K562 (cell line): ENCODE results near the gene MOB3C. TPM values are rescaled to one million over a fixed set of nuclear protein-coding genes. Genes with fewer than 3 reads are reported as not detected.

Source experiments
- HDAC8 ChIP-seq: fragments of 450-650 bp; IDR thresholded peaks from 2 replicates; pipeline ENCODE4 v1.6.1; 2016; ENCODE audit warnings: mild to moderate bottlenecking, missing genetic modification characterization, moderate library complexity, missing compliant biosample characterization
- KHSRP ChIP-seq: fragments of 450-650 bp; IDR thresholded peaks from 2 replicates; pipeline ENCODE4 v1.6.1; 2017
- MAFF ChIP-seq: IDR thresholded peaks from 2 replicates; pipeline ENCODE4 v1.6.1; 2012; ENCODE audit warnings: low read length, improper control_type of control experiment
- NEUROD1 ChIP-seq: fragments of 150-350 bp; IDR thresholded peaks from 2 replicates; pipeline ENCODE4 v1.6.1; 2014; ENCODE audit warnings: borderline replicate concordance, low read length, low read depth; ENCODE audit not compliant: partially characterized antibody
- NFATC3 ChIP-seq: fragments of 450-650 bp; IDR thresholded peaks from 2 replicates; pipeline ENCODE4 v1.6.1; 2017; ENCODE audit warnings: mild to moderate bottlenecking
- POLR2AphosphoS5 ChIP-seq: IDR thresholded peaks from 2 replicates; pipeline ENCODE4 v1.6.1; 2011; ENCODE audit warnings: mild to moderate bottlenecking, low read depth, low read length, moderate library complexity; ENCODE audit not compliant: control insufficient read depth, insufficient read depth
- RUNX1 ChIP-seq: sonication (generic); IDR thresholded peaks from 2 replicates; pipeline ENCODE4 v1.6.1; 2016; ENCODE audit warnings: antibody characterized with exemption, low read depth
- SIX5 ChIP-seq, 2 experiments: IDR thresholded peaks; 2 replicates each; pipeline ENCODE4 v1.6.1; 2011; ENCODE audit warnings: low read length in 2 of 2, borderline replicate concordance in 1 of 2, low read depth in 1 of 2, mild to moderate bottlenecking in 1 of 2, moderate library complexity in 1 of 2; ENCODE audit not compliant: insufficient read depth in 1 of 2
- TCF7 ChIP-seq: sonication (generic); IDR thresholded peaks from 2 replicates; pipeline ENCODE4 v1.6.1; 2016; ENCODE audit warnings: antibody characterized with exemption, borderline replicate concordance
- XRCC5 ChIP-seq: fragments of 200-400 bp; formaldehyde crosslinking; IDR thresholded peaks from 2 replicates; pipeline ENCODE4 v1.6.1; 2017; ENCODE audit warnings: low read depth, mild to moderate bottlenecking, low read length
- ZNF668 ChIP-seq: fragments of 250-450 bp; sonication (Bioruptor Pico); IDR thresholded peaks from 2 replicates; pipeline ENCODE4 v1.8.0; 2022; ENCODE audit warnings: mild to moderate bottlenecking, inconsistent platforms
- ZNF766 ChIP-seq: fragments of 200-800 bp; sonication (Bioruptor generic); conservative IDR thresholded peaks from 2 replicates; pipeline ENCODE4 v1.6.1; 2016; ENCODE audit warnings: missing genetic modification characterization, missing compliant biosample characterization
- polyA plus RNA-seq, 8 experiments: library from polyadenylated mRNA; depleted of rRNA in 4 of 8; stranded (reverse) in 5 of 8; unstranded in 3 of 8; fragments of >200 nt; fragmentation: Nextera tagmentation in 2 of 8; fragmentation: Illumina TruSeq in 1 of 8; extraction: Ambion mirVana in 2 of 8; extraction: Trizol in 1 of 8; gene quantifications; 2 replicates each; pipeline versions ENCODE4 v1.2.1 to v1.2.3, GENCODE V29; 2011 to 2014; ENCODE audit warnings: inconsistent platforms in 1 of 8, missing spikeins in 1 of 8
- total RNA-seq, 7 experiments: library from RNA; depleted of rRNA in 6 of 7; stranded (reverse); fragments of >200 nt in 6 of 7; fragmentation: Illumina TruSeq in 2 of 7; extraction: Trizol in 2 of 7; gene quantifications; 2 replicates each; pipeline versions ENCODE4 v1.2.1 to v1.2.3, GENCODE V29; 2011 to 2021; ENCODE audit warnings: low replicate concordance in 1 of 7
- TF ChIP-seq, protein P1 (sequence below): sonication (generic); formaldehyde crosslinking; IDR thresholded peaks from 2 replicates; pipeline ENCODE4 v1.8.0; 2022; ENCODE audit warnings: mild to moderate bottlenecking, low read depth, missing genetic modification reagents
- TF ChIP-seq, protein P2 (sequence below): sonication (generic); formaldehyde crosslinking; IDR thresholded peaks from 2 replicates; pipeline ENCODE4 v1.8.0; 2022; ENCODE audit warnings: mild to moderate bottlenecking, missing genetic modification reagents
- TF ChIP-seq, protein P3 (sequence below): fragments of 450-650 bp; IDR thresholded peaks from 2 replicates; pipeline ENCODE4 v1.6.1; 2016; ENCODE audit warnings: borderline replicate concordance
- TF ChIP-seq, protein P4 (sequence below): sonication (generic); formaldehyde crosslinking; IDR thresholded peaks from 2 replicates; pipeline ENCODE4 v1.8.0; 2022; ENCODE audit warnings: mild to moderate bottlenecking, missing genetic modification reagents

Gene MOB3C
- total and polyA plus RNA-seq, 9 of the 15 experiments (the other 6 are each of a cell fraction or from before 2014, with no cell fraction given) = 1.0 to 7.5 (median 3.7) TPM

DNA sequence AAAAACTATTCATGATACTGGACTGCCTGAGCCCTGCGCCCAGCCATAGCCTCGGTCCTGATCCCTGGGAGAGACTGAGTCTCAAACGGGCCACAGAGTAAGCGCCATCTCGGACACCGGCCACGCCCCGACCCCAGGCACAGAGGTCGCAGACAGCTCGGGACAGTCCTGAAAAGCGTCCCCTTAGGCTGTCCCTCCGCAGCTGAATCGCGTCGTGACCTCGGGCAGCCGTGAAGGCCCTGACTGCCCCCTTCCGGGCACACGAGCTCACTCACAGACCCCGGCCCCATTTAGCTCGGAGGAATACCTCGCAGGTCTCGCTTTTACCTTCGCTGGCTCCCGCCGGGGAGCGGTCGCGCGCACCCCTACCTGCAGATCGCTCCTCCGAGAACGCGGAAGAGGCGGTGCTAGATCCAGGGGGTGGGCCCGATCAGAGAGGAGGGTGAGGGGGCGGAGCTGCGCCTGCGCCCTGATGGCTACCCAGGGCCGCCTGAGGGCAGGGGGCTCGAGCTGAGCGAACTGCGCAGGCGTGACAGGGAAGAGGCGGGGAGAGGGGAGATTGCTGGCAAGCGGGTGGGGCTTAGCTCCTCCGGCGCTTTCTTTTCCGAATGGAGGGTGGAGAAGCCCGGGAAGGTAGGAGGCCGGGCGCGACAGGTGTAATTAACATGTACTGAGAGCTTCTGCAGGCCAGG, 12.6 kb downstream of the MOB3C start, which contains the start of gene MKNK1 (continued):
- TF ChIP-seq, protein P1, sequence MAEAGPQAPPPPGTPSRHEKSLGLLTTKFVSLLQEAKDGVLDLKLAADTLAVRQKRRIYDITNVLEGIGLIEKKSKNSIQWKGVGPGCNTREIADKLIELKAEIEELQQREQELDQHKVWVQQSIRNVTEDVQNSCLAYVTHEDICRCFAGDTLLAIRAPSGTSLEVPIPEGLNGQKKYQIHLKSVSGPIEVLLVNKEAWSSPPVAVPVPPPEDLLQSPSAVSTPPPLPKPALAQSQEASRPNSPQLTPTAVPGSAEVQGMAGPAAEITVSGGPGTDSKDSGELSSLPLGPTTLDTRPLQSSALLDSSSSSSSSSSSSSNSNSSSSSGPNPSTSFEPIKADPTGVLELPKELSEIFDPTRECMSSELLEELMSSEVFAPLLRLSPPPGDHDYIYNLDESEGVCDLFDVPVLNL (CRISPR knock-in tag) = no peak; the same call in 1 of the 2 replicates
- no peak for TF ChIP-seq SIX5 (IDR thresholded peaks at IDR 0.05; ENCODE audit: borderline replicate concordance in 1 of 2, insufficient read depth in 1 of 2, low read depth in 1 of 2, low read length in 2 of 2)
- peak; percentile 91 for TF ChIP-seq POLR2AphosphoS5
- no peak for TF ChIP-seq TCF7
- no peak for TF ChIP-seq ZNF668 (CRISPR knock-in tag)
- TF ChIP-seq, protein P2, sequence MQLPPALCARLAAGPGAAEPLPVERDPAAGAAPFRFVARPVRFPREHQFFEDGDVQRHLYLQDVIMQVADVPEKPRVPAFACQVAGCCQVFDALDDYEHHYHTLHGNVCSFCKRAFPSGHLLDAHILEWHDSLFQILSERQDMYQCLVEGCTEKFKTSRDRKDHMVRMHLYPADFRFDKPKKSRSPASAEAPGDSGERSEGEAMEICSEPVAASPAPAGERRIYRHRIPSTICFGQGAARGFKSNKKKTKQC = 0 out of 2 replicates have a peak, but pooled peaks have one; percentile 37
- TF ChIP-seq, protein P3, sequence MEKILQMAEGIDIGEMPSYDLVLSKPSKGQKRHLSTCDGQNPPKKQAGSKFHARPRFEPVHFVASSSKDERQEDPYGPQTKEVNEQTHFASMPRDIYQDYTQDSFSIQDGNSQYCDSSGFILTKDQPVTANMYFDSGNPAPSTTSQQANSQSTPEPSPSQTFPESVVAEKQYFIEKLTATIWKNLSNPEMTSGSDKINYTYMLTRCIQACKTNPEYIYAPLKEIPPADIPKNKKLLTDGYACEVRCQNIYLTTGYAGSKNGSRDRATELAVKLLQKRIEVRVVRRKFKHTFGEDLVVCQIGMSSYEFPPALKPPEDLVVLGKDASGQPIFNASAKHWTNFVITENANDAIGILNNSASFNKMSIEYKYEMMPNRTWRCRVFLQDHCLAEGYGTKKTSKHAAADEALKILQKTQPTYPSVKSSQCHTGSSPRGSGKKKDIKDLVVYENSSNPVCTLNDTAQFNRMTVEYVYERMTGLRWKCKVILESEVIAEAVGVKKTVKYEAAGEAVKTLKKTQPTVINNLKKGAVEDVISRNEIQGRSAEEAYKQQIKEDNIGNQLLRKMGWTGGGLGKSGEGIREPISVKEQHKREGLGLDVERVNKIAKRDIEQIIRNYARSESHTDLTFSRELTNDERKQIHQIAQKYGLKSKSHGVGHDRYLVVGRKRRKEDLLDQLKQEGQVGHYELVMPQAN = peak; percentile 82
- no peak for TF ChIP-seq MAFF
- peak; percentile 37 for TF ChIP-seq NEUROD1
- no peak for TF ChIP-seq ZNF766 (CRISPR knock-in tag)
- TF ChIP-seq NFATC3 = no peak
- TF ChIP-seq XRCC5 = no peak
- no peak for TF ChIP-seq KHSRP
- TF ChIP-seq, protein P4, sequence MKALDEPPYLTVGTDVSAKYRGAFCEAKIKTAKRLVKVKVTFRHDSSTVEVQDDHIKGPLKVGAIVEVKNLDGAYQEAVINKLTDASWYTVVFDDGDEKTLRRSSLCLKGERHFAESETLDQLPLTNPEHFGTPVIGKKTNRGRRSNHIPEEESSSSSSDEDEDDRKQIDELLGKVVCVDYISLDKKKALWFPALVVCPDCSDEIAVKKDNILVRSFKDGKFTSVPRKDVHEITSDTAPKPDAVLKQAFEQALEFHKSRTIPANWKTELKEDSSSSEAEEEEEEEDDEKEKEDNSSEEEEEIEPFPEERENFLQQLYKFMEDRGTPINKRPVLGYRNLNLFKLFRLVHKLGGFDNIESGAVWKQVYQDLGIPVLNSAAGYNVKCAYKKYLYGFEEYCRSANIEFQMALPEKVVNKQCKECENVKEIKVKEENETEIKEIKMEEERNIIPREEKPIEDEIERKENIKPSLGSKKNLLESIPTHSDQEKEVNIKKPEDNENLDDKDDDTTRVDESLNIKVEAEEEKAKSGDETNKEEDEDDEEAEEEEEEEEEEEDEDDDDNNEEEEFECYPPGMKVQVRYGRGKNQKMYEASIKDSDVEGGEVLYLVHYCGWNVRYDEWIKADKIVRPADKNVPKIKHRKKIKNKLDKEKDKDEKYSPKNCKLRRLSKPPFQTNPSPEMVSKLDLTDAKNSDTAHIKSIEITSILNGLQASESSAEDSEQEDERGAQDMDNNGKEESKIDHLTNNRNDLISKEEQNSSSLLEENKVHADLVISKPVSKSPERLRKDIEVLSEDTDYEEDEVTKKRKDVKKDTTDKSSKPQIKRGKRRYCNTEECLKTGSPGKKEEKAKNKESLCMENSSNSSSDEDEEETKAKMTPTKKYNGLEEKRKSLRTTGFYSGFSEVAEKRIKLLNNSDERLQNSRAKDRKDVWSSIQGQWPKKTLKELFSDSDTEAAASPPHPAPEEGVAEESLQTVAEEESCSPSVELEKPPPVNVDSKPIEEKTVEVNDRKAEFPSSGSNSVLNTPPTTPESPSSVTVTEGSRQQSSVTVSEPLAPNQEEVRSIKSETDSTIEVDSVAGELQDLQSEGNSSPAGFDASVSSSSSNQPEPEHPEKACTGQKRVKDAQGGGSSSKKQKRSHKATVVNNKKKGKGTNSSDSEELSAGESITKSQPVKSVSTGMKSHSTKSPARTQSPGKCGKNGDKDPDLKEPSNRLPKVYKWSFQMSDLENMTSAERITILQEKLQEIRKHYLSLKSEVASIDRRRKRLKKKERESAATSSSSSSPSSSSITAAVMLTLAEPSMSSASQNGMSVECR (CRISPR knock-in tag) = peak; percentile 50; the same call in 1 of the 2 replicates
- no peak for TF ChIP-seq RUNX1
- peak; percentile 16; the same call in 1 of the 2 replicates for TF ChIP-seq HDAC8 (tag)
